Activated effector memory CD4-positive, alpha-beta T cell treated with anti-CD3 and anti-CD28 coated beads, Interleukin-2, amount 50 U/mL, for 16 hours (primary cell): ENCODE results near the gene RPL7A.
A peak's percentile ranks its signal among the peaks of the same experiment; 100 is the strongest.
"Not testable (repeated sequence)": the region's sequence is repeated elsewhere in the genome, so short reads cannot be mapped to it uniquely, and the experiment has no call there.

Experiments
- DNase-seq: peaks from one replicate; pipeline ENCODE4 v3.0.0-alpha.2; 2020

Gene RPL7A

DNA sequence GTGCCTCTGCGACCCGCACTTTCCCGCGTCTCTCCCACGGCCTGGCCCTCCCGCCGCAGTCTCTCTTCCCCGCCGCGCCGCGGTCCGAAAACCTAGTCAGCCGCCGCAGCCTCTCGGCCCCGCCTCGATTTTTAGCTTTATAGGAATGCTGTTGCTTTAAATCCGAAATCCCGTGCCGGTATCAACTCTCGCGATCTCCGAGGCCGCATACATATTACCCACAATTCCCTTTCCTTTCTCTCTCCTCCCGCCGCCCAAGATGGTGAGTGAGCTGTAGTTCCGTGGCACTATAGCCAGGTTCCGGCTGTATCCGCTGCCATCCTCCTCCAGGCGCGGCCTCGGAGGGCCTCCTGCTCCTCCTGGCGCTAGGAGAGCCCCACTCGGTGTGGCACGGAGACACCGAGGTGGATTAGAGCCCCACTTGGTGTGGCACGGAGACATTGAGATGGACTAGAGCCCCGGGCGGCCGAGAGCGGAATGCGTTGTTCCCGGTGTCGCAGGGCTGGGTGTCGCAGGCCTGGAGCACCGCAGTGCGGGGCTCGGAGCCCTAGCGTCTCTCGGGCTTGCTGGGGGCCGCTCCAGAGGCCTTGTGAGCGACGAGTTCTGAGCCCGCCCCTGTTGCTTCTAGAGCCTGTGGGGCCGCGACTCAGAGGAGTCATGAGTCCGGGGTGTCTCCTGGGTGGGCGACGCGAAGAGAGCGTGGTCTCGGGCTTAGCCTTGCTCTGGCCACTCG lies at the start of gene RPL7A, which contains the start of gene MED22:
RPL7A (plus strand) TSS at position 234 of the 733 bp plus-strand sequence; CDS start at position 260, 26 bp downstream.
MED22 (minus strand) TSS at position 147 of the 733 bp plus-strand sequence. CDS start 1,469 bp downstream, outside the sequence.
- peak; percentile 96 for DNase-seq

DNA sequence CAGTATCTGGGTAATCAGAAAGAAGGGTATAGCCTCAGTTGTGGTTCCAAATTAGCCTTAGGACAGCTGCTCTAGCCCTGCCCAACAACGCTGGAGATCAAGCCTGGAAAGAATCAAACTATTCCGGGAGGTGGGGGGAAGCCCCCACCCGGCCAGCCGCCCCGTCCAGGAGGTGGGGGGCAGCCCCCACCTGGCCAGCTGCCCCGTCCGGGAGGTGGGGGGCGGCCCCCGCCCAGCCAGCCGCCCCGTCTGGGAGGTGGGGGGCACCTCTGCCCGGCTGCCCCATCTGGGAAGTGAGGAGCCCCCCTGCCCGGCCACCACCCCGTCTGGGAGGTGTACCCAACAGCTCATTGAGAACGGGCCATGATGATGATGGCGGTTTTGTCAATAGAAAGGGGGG lies 48.0 kb upstream of the RPL7A start:
- not testable (repeated sequence) for DNase-seq

DNA sequence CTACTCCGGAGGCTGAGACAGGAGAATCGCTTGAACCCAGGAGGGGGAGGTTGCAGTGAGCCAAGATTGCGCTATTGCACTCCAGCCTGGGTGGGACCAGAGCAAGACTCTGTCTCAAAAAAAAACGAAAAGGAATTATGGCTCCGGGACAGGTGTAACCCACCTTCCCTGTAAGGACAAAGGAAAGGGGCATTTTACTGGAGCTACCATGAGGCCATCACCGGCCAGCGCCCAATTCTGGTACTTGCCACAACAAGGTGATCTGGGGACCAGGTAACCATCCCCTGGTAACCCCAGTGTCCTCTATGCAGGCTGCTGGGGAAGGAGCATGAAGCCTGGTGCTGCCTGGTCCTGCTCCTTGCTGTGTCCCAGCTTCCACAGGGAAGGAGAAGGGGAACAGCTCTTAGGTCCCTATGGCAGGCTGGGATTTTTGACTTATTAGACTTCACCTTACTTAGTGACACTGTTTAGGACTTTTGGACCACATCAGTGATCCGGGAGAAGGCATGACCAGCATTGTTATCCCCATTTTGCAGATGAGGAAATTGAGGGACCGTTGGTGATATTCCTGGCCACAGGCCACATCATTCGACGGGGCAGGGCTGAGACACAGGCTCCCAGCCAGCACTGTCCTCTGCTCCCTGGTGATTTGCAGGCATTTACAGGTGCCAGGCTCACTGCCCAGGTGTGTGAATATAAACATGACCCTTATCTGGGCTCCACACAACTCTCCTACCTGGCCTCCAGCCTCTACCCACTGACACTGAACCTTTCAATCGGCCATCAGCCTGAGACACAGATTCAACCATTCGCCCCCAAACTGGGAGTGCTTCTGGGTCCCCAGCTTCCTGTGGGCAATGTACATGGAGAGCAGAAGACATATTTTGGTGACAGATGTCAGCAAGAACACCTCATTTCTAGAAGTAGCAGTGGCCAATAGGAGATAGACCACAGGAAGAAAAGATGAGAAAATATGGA lies 46.5 kb upstream of the RPL7A start:
- DNase-seq: peak; percentile 56

DNA sequence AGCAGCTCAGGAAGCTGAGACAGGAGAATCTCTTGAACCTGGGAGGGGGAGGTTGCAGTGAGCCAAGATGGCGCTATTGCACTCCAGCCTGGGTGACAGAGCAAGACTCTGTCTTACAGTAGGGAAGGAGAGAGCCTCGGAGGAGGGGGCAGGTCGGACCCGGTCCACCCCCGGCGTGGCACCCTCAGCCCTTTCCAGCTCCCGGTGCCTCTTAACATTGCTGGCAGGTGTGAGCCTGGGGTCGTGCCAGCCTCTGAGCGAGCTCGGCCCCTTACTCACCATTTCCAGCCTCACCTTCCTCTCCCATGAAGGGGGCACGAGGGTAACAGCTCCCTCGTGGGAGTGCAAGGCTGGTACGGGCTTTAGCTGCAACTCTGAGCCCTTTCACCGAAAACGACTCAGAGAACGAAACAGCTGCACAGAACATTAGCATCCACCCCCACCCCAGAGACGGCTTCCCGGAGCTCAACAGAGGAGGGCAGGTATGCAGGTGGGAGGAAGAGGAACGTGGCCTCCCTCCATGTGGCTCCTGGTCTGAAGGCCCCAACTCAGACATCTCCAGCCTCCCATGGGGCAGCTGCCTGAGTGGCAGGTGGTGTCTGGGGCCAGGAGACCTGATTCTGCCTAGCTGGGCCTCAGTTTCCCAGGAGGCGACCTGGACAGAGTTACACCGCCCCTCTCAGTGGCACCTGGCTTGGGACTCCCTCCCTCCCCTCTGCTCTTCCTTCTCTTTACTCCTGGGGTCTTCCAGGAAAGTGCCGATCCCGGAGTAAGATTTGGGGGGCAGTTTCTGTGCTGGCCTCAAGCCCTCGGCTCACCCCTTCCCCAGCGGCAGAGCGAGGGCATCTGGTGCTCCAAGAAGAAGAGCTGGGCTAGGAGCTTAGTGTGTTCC lies 44.5 kb upstream of the RPL7A start:
- peak; percentile 44 for DNase-seq

DNA sequence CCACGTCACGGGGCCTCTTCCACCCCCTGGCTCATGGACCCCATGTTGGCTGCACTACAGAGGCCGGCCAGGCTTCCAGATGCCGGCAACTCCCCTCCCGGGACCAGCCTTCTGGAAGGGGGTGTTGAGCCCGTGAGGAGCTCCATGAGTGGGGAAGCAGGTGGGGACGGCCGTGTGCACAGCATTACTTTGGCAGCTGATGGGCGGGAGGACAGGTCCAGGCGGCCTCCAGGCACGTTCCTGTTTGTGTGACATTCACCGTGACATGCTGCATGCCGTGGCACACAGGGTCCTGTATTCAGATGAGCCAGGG lies 43.9 kb upstream of the RPL7A start:
- peak; percentile 43 for DNase-seq

DNA sequence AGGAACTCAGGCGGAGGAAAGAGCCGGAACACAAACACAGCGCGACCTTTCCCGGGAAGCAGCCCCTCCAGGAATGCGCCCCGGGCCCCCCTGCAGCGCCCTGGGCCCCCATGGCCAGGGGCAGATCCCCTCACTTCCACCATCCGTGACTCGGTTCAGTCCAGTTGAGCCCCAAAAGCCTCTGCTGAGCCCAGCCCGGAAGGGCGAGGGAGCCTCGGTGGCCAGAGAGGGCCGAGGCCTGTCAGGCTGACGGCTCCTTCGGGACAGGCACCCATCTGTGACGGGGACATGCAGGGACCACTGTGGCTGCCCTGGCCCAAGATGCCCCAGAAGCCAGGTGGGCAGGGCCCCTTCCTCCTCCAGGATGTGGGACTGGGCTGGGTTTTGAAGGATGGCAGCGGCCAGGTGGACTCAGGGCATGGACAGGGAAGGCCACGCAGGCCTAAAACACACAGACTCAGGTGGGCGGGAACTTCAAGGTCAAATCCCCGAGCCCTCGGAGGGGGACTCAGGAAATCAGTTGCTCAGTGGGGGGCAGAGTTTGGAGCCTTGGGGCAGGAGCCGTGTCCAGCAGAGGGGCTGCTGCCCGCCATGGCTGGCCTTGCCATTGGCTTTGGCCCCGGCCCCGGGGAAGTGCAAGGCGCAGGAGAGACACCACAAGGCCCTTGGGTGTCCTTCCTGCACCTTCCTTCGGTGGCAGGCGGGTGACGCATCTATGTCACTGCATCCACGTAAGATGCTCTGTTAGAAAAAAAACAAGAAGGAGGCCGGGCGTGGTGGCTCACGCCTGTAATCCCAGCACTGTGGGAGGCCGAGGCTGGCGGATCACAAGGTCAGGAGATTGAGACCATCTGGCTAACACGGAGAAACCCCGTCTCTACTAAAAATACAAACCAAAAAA lies 43.3 kb upstream of the RPL7A start:
- peak; percentile 54 for DNase-seq

DNA sequence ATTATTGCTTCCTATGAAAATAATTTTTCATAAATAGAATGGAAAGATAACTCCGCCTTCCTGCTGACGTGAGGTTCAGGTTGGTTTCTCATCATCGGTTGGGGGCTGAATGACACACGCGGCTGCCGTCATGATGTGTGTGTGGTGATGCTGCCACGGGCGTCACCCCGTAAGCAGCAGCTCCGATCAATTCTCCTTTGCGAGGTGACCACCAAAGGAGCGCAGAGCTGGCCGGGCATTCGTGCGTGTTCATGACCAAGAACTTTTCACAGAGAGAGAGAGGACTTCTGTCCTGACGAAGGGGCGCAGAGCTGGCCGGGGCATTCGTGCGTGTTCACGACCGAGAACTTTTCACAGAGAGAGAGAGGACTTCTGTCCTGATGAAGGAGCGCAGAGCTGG lies 42.3 kb upstream of the RPL7A start:
- no peak for DNase-seq

DNA sequence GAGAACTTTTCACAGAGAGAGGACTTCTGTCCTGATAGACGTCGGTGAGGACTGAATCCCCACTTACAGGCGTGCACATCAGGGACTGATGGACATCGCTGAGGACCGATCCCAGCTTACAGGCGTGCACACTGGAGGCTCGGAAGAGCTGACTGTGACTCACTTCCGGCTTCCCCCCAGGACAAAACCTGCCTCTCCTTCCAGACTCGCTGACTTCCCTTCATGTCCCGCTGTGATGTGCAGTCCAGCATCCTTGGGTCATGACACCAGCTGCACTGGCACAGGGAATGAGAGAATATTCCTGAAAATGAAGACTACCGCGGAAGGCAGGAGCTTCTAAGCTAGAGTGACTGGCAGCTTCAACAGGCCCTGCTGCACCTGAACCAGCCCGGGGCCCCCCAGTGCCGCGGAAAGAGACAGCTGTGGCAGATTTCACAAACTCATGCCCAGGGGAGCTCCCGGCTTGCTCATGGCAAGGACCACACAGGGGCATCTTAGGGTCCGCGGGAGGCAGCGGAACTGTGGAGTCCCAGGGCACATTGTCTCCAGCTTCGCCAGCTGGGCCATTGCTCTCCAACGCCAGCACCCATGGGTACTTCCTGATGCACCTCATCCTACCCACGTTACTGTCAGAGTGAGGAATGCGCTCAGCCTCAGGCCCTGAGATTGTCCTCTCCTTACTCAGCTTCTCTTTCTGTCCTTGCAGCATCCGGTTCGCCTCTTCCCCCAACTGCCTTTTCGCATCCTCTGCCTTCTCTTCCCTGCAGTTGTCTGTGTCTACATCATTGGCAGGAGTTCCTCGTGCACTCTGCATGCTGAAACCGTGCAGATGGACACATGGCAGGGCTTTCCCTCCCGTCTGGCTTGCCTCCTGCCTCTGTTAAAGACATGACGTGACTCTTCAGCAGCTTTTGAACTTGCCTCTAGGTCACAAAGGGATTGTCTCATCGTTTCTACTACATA lies 41.5 kb upstream of the RPL7A start:
- peak; percentile 37 for DNase-seq

DNA sequence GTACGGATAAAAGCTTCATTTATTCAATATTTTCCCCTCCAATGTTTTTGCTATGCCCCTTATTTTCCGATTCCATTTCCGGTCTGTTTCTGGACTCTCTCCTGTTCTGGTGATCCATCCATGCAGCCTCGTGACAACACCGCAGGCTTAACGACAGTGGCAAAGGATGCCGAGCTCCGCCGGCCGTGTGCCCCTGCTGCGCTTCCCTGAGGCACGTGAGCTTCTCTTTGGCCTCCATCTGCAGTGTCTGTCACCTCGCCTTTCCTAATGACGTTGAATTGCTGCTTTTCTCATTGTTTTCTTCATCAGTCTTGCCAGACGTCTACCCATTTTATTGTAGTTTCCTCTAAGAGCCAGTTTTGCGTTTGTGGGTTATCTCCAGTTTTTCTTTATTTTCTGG lies 40.7 kb upstream of the RPL7A start:
- DNase-seq: no peak

DNA sequence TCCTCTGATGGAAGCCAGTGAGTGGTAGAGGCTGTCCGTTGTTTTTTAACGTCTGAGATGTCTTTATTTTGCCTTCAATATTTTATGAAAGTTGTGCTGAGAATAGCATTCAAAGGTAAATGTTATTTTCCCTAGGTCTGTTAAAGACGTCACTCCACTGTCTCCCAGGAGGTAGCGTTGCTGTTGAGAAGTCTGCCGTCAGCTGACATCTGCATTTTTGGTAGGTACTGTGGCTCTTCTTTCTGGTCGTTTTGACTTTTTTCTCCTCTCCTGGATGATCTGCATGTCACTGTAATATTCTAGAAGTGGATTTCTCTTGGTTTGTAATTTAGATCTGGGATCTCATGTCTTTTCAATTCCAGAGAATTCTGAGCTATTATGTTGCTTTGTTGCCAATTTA lies 38.4 kb upstream of the RPL7A start:
- DNase-seq: no peak

DNA sequence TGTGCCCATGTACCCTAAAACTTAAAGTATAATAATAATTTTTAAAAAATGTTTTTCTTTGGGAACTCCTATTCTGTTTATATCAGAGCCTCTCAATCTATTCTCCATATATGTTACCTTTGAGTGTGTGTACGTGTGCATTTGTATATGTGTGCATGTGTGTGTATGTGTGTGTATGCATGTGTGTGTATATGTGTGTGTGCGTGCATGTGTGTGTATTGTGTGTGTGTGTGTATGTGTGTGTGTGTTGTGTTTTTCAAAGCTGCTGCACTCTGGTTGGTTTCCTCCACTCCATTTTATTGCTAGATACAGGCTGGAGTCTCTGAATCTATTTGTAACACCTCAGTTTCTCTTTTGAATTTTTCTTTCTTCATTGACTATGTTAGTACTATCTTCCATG lies 32.0 kb upstream of the RPL7A start:
- DNase-seq: no peak

DNA sequence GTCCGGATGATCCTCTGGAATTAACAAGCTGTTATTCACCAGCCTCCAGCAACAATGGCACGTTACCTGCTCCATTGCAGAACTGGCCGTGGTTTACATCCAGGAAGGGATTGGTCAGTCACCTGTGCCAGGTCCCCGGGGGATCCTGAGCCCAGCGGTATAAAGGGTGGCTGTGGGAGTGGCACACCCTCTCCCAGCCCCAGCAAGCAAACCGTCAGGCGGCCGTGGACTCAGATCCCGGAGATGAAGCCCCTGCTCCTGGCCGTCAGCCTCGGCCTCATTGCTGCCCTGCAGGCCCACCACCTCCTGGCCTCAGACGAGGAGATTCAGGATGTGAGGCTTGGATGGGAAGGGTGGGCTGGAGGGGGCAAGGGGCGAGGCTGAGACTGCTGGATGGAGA lies 30.5 kb upstream of the RPL7A start:
- DNase-seq: peak; percentile 58

DNA sequence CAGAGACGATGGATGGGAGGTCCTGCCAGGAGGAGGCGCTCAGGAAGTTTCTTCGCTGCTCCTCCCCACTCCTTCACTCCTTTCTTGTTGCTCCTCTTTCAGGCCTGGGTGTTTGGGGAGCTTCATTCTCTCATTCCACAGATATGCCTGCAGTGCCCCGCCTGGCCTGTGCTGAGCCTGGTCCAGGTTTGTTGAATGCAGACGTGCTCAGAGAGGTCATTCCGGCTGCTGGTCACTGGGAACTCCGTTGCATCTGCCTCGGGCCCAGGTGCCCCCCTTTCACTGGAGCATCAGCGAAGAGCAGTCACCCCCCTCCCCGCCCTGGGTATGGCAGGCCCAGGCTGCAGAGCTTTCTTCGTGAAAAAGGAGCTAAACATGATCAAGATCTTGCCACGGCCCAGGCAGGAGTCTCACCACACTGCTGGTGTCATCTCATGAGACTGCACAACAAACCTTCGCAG lies 27.6 kb upstream of the RPL7A start:
- peak; percentile 59 for DNase-seq

DNA sequence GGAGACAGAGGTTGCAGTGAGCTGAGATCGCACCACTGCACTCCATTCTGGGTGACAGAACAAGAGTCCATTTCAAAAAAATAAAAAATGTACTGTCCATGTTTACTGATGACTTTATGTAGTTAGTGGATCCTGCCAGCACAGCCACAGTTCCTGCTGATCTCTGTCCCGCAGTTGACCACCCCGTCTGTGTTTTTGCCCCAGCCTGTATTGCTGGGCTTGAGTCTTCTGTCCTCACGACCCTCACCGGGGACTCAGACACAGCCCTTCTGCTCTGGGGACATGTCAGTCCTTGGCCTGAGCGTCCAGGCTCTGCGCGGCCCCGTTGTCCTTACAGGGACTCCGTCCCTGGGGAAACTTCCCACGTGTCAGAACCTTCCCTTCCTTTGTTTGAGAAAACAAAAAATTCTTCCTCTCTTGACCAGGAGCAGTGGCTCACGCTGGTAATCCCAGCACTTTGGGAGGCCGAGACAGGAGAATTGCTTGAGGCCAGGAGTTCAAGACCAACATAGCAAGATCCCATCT lies 26.5 kb upstream of the RPL7A start:
- DNase-seq: peak; percentile 56

DNA sequence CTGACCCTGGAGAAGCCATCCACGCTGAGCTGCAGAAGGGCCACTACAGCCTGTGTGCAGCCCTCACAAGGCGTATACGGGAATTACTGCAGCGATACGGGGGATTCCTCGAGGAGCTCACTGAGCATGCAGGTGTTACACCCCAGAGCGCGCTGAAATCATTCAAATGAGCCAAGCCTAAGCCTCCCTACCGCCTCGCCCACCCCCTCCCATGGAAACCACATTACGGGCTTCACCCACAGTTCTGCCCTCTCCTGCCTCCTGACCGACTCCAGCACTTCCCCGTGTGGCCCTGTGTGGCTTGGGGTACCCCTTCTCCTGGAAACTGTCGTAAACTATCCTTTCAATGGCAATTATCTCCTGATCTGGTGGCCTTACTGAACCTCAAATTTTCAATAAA lies 25.3 kb upstream of the RPL7A start:
- peak; percentile 34 for DNase-seq

DNA sequence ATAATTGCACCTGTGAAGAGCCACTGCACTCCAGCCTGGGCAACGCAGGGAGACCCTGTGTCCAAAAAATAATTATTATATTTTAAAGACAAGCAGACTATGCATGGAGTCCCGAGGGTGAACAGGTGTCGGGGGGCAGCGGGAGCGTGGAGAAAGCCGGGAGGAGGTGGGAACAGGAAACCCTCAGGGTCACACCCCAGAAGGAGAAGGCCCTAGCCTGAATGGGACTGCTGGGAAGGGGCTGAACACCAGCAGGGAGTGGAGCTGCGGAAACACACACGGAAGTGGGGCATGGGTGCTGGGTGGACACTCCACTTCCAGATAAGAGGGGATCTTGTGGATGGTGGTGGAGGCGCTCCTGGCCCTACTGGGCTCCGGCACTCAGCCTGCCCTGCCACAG lies 24.8 kb upstream of the RPL7A start:
- peak; percentile 37 for DNase-seq

DNA sequence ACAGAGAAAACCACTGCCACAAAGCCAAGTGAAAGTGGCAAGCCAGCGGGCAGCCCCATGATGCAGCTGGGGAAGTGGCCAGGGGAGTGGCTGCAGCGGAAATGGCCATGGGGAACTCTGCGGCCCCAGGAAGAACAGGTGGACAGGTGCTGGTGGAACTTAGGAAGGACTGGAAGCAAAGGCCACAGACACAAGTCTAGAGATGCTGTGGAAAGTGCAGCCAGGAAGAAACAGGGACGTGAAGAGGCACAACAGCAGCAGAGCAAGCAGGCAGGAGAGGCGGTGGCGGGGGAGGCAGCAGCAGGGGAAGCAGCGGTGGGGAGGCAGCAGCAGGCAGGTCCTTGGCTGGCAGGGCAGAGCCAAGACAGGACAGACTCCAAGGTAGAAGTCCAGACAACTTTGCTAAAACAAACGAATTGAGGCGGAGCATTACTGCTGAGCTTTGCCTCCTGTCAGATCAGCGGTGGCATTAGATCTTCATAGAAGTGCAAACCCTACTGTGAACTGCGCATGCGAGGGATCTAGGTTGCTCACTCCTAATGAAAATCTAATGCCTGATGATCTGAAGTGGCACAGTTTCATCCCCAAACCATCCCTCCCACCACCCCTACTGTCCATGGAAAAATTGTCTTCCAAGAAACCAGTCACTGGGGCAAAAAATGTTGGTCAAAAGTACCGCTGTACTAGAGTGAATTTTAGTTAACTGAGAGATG lies 23.9 kb upstream of the RPL7A start:
- peak; percentile 50 for DNase-seq

DNA sequence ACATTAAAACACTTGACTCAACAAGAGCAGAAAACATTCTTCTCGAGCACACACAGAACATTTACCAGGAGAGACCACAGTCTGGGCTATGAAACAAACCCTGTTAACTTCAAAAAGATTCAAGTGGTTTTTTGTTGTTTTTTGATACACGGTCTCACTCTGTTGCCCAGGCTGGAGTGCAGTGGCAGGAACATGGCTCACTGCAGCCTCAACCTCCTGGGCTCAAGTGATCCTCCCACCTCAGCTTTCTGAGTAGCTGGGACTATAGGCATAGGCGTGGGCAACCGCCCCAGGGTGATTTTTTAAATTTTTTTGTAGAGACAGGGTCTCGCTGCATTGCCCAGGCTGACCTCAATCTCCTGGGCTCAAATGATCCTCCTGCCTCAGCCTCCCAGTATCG lies 21.0 kb upstream of the RPL7A start:
- DNase-seq: peak; percentile 38

DNA sequence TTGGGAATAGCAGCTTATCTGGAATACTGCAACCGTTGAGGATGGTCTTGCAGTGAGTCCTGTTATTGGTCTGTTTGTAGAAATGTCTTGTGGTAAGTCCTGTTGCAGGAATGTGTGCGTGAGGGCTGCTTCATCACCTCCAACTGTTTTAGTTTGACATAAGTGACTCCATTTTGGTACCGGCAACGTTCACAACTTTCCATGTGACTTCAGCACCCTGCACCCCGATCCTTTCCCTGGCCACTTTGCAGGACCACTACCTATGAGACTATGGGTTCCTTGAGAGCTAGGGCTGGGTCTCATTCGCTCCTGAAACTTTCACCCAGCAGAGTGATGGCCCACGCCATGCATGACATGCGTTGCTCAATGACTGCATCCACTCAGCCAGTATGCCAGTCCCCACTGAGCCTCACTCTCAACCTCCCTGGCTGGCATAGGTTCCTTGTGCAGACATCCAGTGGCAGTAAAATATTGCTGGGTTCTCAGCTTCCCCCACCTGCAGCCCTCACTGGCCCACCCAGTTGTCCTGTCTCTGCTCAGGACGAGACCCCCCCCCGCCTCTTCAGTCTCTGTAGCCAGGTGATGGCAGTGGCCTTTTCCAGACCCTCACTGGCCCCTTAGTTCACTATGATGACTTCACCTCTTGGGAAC lies 20.1 kb upstream of the RPL7A start:
- DNase-seq: peak; percentile 54
